Measurements from ENCODE around the gene VPS4B. TPM values are rescaled to one million over a fixed set of nuclear protein-coding genes. Genes with fewer than 3 reads are reported as not detected.

VPS4B gene
- total RNA-seq, 1 experiment from 2014 or later, result 60.2 TPM

- Histone ChIP-seq H2BK12ac (ENCODE audit: insufficient read length, low read depth, low read length) (no peak overlapping the region), H3K18ac (ENCODE audit: insufficient read length, low read depth, low read length) (no peak overlapping the region), H4K8ac (replicated peaks; ENCODE audit: insufficient read length, low read depth, low read length) (no peak overlapping the region), H3K9ac (ENCODE audit: extremely low read depth, insufficient read length, low read length) (no peak overlapping the region), H3K4ac (ENCODE audit: low read depth, low read length) (no peak overlapping the region), H3K4me2 (ENCODE audit: insufficient read depth, insufficient read length, low read length) (no peak overlapping the region), H3K27ac (ENCODE audit: insufficient read length, low read depth, low read length) (no peak overlapping the region), H4K91ac (ENCODE audit: insufficient read length, low read depth, low read length) (no peak overlapping the region), H3T11ph (ENCODE audit: low read length) (no peak overlapping the region), H3K27me3 (ENCODE audit: insufficient read depth, low read length) (no peaks in the 10 kb centered on the region), H2AK5ac (ENCODE audit: insufficient read length, low read length) (no peak overlapping the region), H2AFZ (ENCODE audit: low read length) (no peak overlapping the region), H3K4me1 (ENCODE audit: insufficient read depth, low read length) (no peaks in the 10 kb centered on the region), H2BK120ac (ENCODE audit: low read depth, low read length, poor library complexity, severe bottlenecking) (no peak overlapping the region), H3K56ac (ENCODE audit: insufficient read length, low read depth, low read length) (no peak overlapping the region), H3K79me1 (ENCODE audit: insufficient read depth, low read depth, low read length, poor library complexity, severe bottlenecking) (peaks cover 3% of the 10 kb centered on the region), H4K20me1 (ENCODE audit: control insufficient read depth, insufficient read depth, insufficient read length) (no peaks in the 10 kb centered on the region), H3K23ac (ENCODE audit: insufficient read length, low read depth, low read length) (no peak overlapping the region), H4K5ac (ENCODE audit: insufficient read length, low read depth, low read length) (no peak overlapping the region), H2BK5ac (ENCODE audit: insufficient read length, low read length) (no peak overlapping the region), H2BK20ac (ENCODE audit: low read depth, low read length, poor library complexity, severe bottlenecking) (no peak overlapping the region), H3K23me2 (ENCODE audit: insufficient read length, low read depth, low read length, poor library complexity, severe bottlenecking) (no peaks in the 10 kb centered on the region), H3K14ac (ENCODE audit: insufficient read depth, low read length) (no peak overlapping the region), H3K79me2 (ENCODE audit: insufficient read depth, low read length) (peaks cover 2% of the 10 kb centered on the region; the same call in 1 of the 2 replicates), H3K9me3 (ENCODE audit: control insufficient read depth, low read depth, low read length) (no peaks in the 10 kb centered on the region), H2BK15ac (ENCODE audit: low read depth, low read length) (no peak overlapping the region)
- TF ChIP-seq CTCF (conservative IDR thresholded peaks at IDR 0.05), result no peak
- H3K4me3 Mint-ChIP-seq, result no peak overlapping the region
- H3K27ac Mint-ChIP-seq, result no peak overlapping the region
- peaks cover 17 to 49% (median 37%) of the 10 kb centered on the region in 3 experiments; a peak in 6 of 7 replicates for H3K36me3 Mint-ChIP-seq (ENCODE audit: insufficient read depth in 1 of 3, low read depth in 3 of 3)
- H3K27me3 Mint-ChIP-seq (ENCODE audit: low read depth), result no peaks in the 10 kb centered on the region
- H3K4me1 Mint-ChIP-seq, result peaks cover 0 to under 1% of the 10 kb centered on the region in 2 experiments; a peak in 2 of 4 replicates
- H3K9me3 Mint-ChIP-seq, result no peaks in the 10 kb centered on the region
- no CpG with 5 or more reads among the region's 4 CpGs for WGBS (ENCODE audit: extremely low coverage, insufficient read length, low lambda C conversion rate)
- no peak for DNase-seq
Measured at GRCh38 chr18:63412953-63413352, 9.3 kb downstream of the VPS4B start.

Data from H9 (cell line).